IMR-90 (cell line): ENCODE measurements around the gene SLC17A9. TPM values are rescaled to one million over a fixed set of nuclear protein-coding genes. Genes with fewer than 3 reads are reported as not detected.

Source experiments
- ATAC-seq: fragments of 200-7000 bp; cut with Tn5 transposase; 2 replicates; pipeline ENCODE4 v1.9.1; 2020; ENCODE audit warnings: low read depth, mild to moderate bottlenecking, moderate library complexity
- BruUV-seq: library from RNA; stranded (reverse); fragments of 400-500 nt; replicated peaks from 2 replicates; lab custom pipeline; 2021; lab: Mats Ljungman, UMichigan
- CTCF ChIA-PET: fragments of 300-600 bp; formaldehyde crosslinking; extraction: SDS; loops from one replicate; lab custom pipeline; 2021; ENCODE audit warnings: antibody characterized with exemption; lab: Yijun Ruan, JAX
- POLR2A ChIA-PET: fragments of 300-600 bp; sonication (Branson Sonifier 250); formaldehyde crosslinking; loops from one replicate; lab custom pipeline; 2022; ENCODE audit warnings: antibody characterized with exemption; ENCODE audit not compliant: unreplicated experiment; lab: Charles Lee
- DNase-seq: peaks from one replicate; pipeline ENCODE4 v3.0.0; 2013
- H2AFZ ChIP-seq: replicated peaks from 2 replicates; pipeline ENCODE3; 2013; ENCODE audit warnings: low read length, mild to moderate bottlenecking; ENCODE audit not compliant: poor library complexity
- H2AK5ac ChIP-seq: 2 replicates; pipeline ENCODE4 v1.6.1; 2013; ENCODE audit warnings: low read depth, low read length, inconsistent platforms
- H2AK9ac ChIP-seq: replicated peaks from 2 replicates; pipeline ENCODE3; 2013; ENCODE audit warnings: mild to moderate bottlenecking, low read depth, low read length, moderate library complexity; ENCODE audit not compliant: poor library complexity
- H2BK120ac ChIP-seq: 2 replicates; pipeline ENCODE4 v1.6.1; 2013; ENCODE audit warnings: low read depth, low read length, inconsistent platforms
- H2BK15ac ChIP-seq: 3 replicates; pipeline ENCODE4 v1.6.1; 2013; ENCODE audit warnings: low read depth, low read length, inconsistent platforms
- H2BK20ac ChIP-seq: 2 replicates; pipeline ENCODE4 v1.6.1; 2013; ENCODE audit warnings: low read depth, mild to moderate bottlenecking, inconsistent platforms, low read length, moderate library complexity
- H2BK5ac ChIP-seq: 2 replicates; pipeline ENCODE4 v1.6.1; 2013; ENCODE audit warnings: mild to moderate bottlenecking, low read depth, low read length, inconsistent platforms; ENCODE audit not compliant: poor library complexity, severe bottlenecking
- H3K14ac ChIP-seq: replicated peaks from 2 replicates; pipeline ENCODE4 v1.6.1; 2013; ENCODE audit warnings: low read depth, low read length, inconsistent platforms
- H3K18ac ChIP-seq: 2 replicates; pipeline ENCODE4 v1.6.1; 2013; ENCODE audit warnings: low read depth, low read length, control low read depth
- H3K23ac ChIP-seq: 2 replicates; pipeline ENCODE4 v1.6.1; 2013; ENCODE audit warnings: low read depth, low read length, inconsistent platforms
- H3K27ac ChIP-seq: 2 replicates; pipeline ENCODE4 v1.5.1; 2013; ENCODE audit warnings: mild to moderate bottlenecking, control low read depth, low read length; ENCODE audit not compliant: insufficient read depth
- H3K27me3 ChIP-seq: 2 replicates; pipeline ENCODE4 v1.6.1; 2013; ENCODE audit warnings: low read length; ENCODE audit not compliant: control insufficient read depth, insufficient read depth
- H3K36me3 ChIP-seq: 2 replicates; pipeline ENCODE4 v1.6.1; 2013; ENCODE audit warnings: low read length, mixed read lengths; ENCODE audit not compliant: control insufficient read depth, insufficient read depth
- H3K4ac ChIP-seq: 2 replicates; pipeline ENCODE4 v1.6.1; 2013; ENCODE audit warnings: low read depth, low read length, inconsistent platforms
- H3K4me1 ChIP-seq: 2 replicates; pipeline ENCODE4 v1.6.1; 2013; ENCODE audit warnings: low read length, mixed read lengths; ENCODE audit not compliant: control insufficient read depth, insufficient read depth
- H3K4me2 ChIP-seq: 2 replicates; pipeline ENCODE4 v1.6.1; 2013; ENCODE audit warnings: low read depth, mild to moderate bottlenecking, control low read depth, low read length, moderate library complexity
- H3K4me3 ChIP-seq: 2 replicates; pipeline ENCODE4 v1.5.1; 2013; ENCODE audit warnings: low read depth, mild to moderate bottlenecking, control low read depth, low read length, moderate library complexity; ENCODE audit not compliant: insufficient read depth
- H3K56ac ChIP-seq: 2 replicates; pipeline ENCODE4 v1.6.1; 2013; ENCODE audit warnings: low read length, inconsistent platforms; ENCODE audit not compliant: insufficient read depth; ENCODE audit errors: extremely low read depth
- H3K79me1 ChIP-seq, 2 experiments: 2 replicates each; pipeline ENCODE4 v1.6.1; 2013; ENCODE audit warnings: low read length in 2 of 2, inconsistent platforms in 1 of 2, low read depth in 1 of 2
- H3K9ac ChIP-seq: 2 replicates; pipeline ENCODE4 v1.6.1; 2013; ENCODE audit warnings: low read depth, low read length, control low read depth
- H3K9me1 ChIP-seq: 2 replicates; pipeline ENCODE4 v1.6.1; 2013; ENCODE audit warnings: low read length, inconsistent platforms; ENCODE audit not compliant: insufficient read depth
- H3K9me3 ChIP-seq: 2 replicates; pipeline ENCODE4 v1.6.1; 2013; ENCODE audit warnings: low read length; ENCODE audit not compliant: control insufficient read depth, insufficient read depth
- H4K20me1 ChIP-seq: 2 replicates; pipeline ENCODE4 v1.6.1; 2013; ENCODE audit warnings: low read length, inconsistent platforms; ENCODE audit not compliant: insufficient read depth
- H4K5ac ChIP-seq: 2 replicates; pipeline ENCODE4 v1.6.1; 2013; ENCODE audit warnings: mild to moderate bottlenecking, low read depth, low read length, control low read depth
- H4K8ac ChIP-seq, 2 experiments: 2 replicates each; pipeline ENCODE4 v1.6.1; 2013; ENCODE audit warnings: low read depth in 2 of 2, low read length in 2 of 2, control low read depth in 1 of 2, inconsistent platforms in 1 of 2
- H4K91ac ChIP-seq: 2 replicates; pipeline ENCODE4 v1.6.1; 2013; ENCODE audit warnings: low read depth, low read length, inconsistent platforms; ENCODE audit not compliant: insufficient read depth
- NFE2L2 ChIP-seq: fragments of 150-350 bp; IDR thresholded peaks from 2 replicates; pipeline ENCODE4 v1.6.1; 2016; ENCODE audit warnings: low read depth, mild to moderate bottlenecking, low read length
- WGBS, 2 experiments: methylation state at CpG; one replicate each; pipeline versions ENCODE4 v1.1.5 to v1.1.7; 2013; ENCODE audit warnings: missing lambda C conversion rate in 2 of 2; ENCODE audit not compliant: insufficient read length in 1 of 2; ENCODE audit errors: extremely low coverage in 2 of 2; 5-methylcytosine and 5-hydroxymethylcytosine counted together
- dilution Hi-C: fragments of 300-500 bp; cut with HindIII; formaldehyde crosslinking; loops from one replicate; pipeline ENCODE4 v1.14.3; 2018; ENCODE audit warnings: low sequenced_read_pairs; ENCODE audit not compliant: unreplicated experiment
- in situ Hi-C: fragments of 300-500 bp; cut with MboI; formaldehyde crosslinking; loops from 3 replicates; pipeline ENCODE4 v1.14.3; 2019; ENCODE audit warnings: low sequenced_read_pairs, inconsistent platforms, mixed read lengths
- intact Hi-C: fragments of 100-400 bp; cut with micrococcal nuclease; formaldehyde crosslinking; loops from 2 replicates; pipeline ENCODE4 v1.10.0; 2022
- polyA plus RNA-seq, 3 experiments: library from polyadenylated mRNA; depleted of rRNA; stranded (reverse); fragments of >200 nt; gene quantifications; 2 replicates each; pipeline ENCODE4 v1.2.3, GENCODE V29; 2012; ENCODE audit warnings: low replicate concordance in 1 of 3
- total RNA-seq: library from RNA; depleted of rRNA; stranded (reverse); fragments of >200 nt; gene quantifications from 2 replicates; pipeline ENCODE4 v1.2.3, GENCODE V29; 2012

SLC17A9 gene
- total and polyA plus RNA-seq, 2 of the 4 experiments (the other 2 are of a cell fraction): 2.2 to 14.4 TPM

- Histone ChIP-seq H3K36me3 (no peaks in the 10 kb centered on the region), H2AK5ac (no peak overlapping the region), H3K4me1 (no peaks in the 10 kb centered on the region), H4K8ac (no peak overlapping the region), H4K5ac (no peak overlapping the region), H2BK120ac (no peak overlapping the region), H3K9me1 (no peaks in the 10 kb centered on the region), H3K27ac (no peak overlapping the region), H2AK9ac (no peak overlapping the region), H4K20me1 (no peaks in the 10 kb centered on the region), H3K18ac (no peak overlapping the region), H3K79me1 (no peaks in the 10 kb centered on the region), H3K27me3 (peaks cover 71% of the 10 kb centered on the region), H4K91ac (no peak overlapping the region), H3K56ac (no peak overlapping the region), H3K23ac (no peak overlapping the region), H2BK15ac (no peak overlapping the region), H2AFZ (no peak overlapping the region), H3K9ac (no peak overlapping the region), H2BK5ac (no peak overlapping the region), H3K4me3 (no peak overlapping the region), H3K4me2 (no peak overlapping the region), H2BK20ac (no peak overlapping the region), H3K9me3 (peaks cover 18% of the 10 kb centered on the region), H3K4ac (no peak overlapping the region), H3K14ac (no peak overlapping the region)
- in situ Hi-C loops: loop anchor here (10.0 to 25.0 kb wide), 2 partner anchors 141 to 329 kb away; no protein-coding TSS in a partner anchor
- ChIA-PET POLR2A (no interaction called here), CTCF (no interaction called here)
- no TSS peak for BruUV-seq
- DNase-seq: no peak
- ATAC-seq: no peak
- WGBS, 2 experiments: 34% methylated on average over 12 of the region's 22 CpGs; no CpG with 5 or more reads in 1 of the 2 experiments
- intact Hi-C loops: no loop called here
- dilution Hi-C loops: no loop called here
- TF ChIP-seq NFE2L2: no peak
Observed at GRCh38 chr20:63015662-63016361, 63.3 kb downstream of the SLC17A9 start.
